CD4-positive, alpha-beta T cell treated with Interleukin-4 for 1 hour (primary cell): ENCODE results near the gene STK16.
A peak's percentile ranks its signal among the peaks of the same experiment; 100 is the strongest.
"Not testable (repeated sequence)": the region's sequence is repeated elsewhere in the genome, so short reads cannot be mapped to it uniquely, and the experiment has no call there.

Source experiments
- DNase-seq, 2 donors: peaks; one replicate each; pipeline ENCODE4 v3.0.0-alpha.2; 2020 to 2022

Gene STK16

DNA sequence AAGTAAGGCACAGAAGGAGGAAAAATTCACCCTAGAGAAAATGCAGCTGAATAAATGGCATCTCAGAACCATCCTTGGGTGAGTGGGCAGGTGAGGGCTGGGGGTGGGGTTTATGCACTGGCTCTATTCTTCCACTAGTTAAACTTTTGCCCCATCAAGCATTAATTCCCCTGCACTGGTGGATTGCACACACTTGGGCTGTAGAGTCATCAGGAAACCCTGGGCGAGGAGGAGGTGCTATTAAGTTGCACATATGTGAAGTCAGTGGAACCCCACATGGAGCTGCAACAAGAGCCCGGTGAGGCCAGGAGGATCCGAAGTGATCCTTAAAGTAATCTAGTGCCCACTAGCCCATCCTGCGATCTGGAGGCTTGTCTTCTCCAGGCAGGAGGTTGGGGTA lies 27.1 kb downstream of the STK16 start:
- DNase-seq = no peak

DNA sequence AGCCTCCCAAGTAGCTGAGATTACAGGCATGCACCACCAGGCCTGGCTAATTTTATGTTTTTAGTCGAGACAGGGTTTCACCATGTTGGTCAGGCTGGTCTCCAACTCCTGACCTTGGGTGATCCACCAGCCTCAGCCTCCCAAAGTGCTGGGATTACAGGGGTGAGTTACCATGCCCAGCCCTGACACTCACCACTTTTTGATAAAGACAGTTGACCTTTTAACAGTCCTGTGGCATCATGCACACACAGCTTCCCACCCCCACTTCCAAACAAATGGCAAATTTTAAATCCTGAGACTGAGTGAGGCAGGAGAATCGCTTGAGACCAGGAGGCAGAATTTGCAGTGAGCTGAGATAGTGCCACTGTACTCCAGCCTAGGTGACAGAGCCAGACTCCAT lies 27.7 kb downstream of the STK16 start:
- DNase-seq = no peak

DNA sequence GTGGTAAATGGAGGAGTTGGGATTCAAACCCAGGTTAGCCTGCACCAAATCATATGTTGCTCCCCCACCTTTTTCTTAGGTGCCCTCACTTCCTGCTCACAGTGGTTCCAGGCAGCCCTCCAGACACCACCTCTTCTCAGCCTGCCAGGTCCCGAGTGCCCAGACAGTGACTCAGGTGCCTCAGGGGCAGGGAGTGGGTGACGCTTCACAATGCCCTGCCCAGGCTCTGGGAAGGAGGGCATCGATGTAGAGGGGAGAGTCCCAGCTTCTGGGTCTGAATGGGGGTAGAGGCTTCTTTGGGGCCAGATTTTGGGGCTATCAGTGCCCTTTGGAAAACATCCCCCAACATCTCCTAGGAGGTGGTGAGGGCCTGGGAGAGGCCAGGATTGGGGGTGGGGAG lies 28.7 kb downstream of the STK16 start:
- no peak for DNase-seq

- DNase-seq = no peak
These were observed 29.2 kb downstream of the STK16 start for GRCh38 chr2:219274361-219274921.

DNA sequence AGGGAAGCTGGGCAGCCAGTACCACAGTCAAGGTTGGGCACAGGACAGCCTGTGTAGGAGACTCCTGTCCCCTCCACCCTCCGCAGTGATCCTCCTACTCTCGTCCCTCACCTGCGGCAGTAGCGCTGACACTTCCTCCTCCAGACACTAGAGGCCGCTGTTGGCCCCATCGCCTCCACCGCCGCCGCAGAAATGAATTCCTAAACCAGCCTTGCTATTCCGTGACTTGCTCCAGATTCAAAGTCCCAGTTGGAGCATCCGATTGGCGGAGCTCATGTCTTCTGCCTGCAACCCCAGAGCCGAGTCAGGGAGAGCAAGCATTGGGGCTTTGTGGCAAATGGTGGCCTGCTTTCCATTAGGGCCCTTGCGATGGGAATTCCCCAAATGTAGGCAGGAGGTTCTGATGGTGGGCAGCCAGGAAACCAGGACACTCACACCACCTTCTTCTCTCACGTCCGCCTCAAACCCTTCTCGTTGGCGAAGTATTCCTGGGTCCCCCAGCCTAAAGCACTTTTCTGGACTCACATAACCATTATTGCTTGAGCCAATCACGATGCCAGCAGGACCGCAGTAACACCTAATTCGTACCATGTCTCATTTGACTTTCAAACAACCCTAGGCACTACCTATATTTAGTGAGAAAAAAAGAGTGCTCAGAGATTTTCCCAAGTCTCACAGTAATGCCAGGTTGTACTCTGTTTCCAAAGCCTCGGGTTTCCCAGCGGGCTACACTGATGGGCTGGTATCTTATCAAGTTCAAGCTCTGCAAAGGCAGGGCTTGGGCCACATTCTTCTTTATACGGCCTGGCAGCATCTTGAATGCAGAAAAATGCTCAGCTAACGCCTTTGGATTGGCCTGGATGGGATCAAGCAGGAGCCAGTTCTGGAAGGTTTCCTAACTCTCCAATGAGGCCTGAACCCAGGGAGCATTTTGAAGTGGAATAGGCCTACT lies 32.7 kb downstream of the STK16 start:
- peak; percentile 80 to 81 for DNase-seq

GRCh38 chr2:219278655-219279150 lies 33.4 kb downstream of the STK16 start:
- no peak for DNase-seq

DNA sequence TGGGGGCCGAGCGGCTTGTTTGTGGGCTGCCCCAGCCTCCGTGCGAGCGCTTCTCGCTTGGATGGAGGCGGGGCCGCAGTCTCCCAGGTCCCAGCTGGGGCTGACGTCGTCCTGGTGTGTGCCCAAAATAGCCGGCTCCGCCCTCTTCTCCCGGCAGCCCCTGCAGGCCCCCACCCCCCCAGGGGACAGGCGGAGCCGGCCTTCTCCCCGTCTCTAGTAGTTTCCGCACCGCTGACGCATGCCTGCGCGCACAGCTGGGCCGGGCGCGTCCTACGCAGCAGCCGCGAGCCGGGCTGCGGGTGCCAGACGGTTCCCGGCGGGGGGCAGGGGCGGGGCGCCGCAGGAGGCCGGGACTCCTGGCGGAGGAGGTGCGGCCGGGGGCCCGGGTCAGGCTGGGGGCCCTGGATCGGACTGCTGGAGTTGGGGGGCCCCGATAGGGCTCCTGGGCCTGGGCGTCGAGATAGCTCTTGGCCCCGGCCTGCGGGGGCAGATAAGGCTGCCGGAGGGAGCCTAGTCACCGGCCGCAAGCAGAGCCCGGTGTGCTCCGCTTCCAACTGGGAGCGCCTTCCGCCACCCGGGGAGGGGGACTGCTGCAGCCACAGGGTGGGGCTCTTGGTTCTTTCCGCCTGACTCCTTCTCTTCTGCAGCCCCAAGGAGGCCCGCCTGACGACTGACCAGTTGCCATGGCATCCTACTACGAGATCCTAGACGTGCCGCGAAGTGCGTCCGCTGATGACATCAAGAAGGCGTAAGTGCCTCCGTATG lies 34.1 kb downstream of the STK16 start, which contains the start of gene DNAJB2:
DNAJB2 (plus strand) TSS at position 216 of the 765 bp plus-strand sequence; CDS start at position 684, 468 bp downstream.
- peak; percentile 99 for DNase-seq

GRCh38 chr2:219279916-219280516 lies 34.7 kb downstream of the STK16 start:
- no peak for DNase-seq

GRCh38 chr2:219280651-219281050 lies 35.4 kb downstream of the STK16 start:
- DNase-seq = no peak

- DNase-seq = no peak
These were observed 36.3 kb downstream of the STK16 start for GRCh38 chr2:219281588-219281987.

DNA sequence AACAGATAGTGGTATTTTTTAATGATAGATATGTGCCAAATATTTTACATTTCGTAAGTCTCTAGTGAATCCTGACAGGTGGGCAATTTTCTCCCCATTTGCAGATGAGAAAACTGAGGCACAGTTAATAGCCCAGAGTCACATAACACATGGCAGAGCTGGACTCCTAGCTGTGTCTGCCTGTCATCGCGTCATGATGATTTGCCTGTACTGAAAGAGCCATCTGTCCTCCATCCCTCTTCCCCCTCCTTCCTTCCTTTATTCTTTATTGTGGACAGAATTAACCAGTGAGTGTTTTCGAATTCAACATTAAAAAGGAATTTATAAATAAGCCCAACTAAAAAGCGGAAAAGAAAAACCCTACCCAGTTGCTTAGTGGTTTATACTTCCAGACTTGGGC lies 37.1 kb downstream of the STK16 start:
- no peak for DNase-seq

- no peak for DNase-seq
These were observed 37.8 kb downstream of the STK16 start for GRCh38 chr2:219282943-219283581.

DNA sequence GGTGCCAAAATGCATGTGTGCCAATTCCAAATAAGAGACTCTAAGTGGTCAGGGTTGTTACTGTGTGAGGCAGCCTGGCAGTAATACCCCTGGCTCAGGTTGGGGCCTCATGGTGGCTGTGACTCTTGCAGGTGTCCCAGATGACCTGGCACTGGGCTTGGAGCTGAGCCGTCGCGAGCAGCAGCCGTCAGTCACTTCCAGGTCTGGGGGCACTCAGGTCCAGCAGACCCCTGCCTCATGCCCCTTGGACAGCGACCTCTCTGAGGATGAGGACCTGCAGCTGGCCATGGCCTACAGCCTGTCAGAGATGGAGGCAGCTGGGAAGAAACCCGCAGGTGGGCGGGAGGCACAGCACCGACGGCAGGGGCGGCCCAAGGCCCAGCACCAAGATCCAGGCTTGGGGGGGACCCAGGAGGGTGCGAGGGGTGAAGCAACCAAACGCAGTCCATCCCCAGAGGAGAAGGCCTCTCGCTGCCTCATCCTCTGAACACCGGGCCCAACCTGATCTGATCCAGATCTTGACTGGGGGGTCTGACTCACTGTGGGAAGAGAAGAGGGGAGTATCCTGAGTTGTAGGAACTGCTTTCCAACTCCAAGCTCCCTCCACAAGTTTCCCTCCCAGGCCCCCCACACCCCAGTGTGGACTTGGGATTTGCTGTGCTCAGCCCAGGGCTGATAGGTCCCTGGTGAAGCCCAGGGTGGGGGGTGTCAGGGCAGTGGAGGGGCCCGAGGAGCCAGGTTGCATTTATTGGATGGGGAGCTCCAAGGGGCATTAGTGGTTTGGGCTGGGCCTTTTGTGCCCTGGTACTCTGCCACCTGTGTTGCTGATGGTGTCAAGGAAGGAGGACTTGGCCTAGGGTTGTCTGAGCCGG lies 39.5 kb downstream of the STK16 start:
- DNase-seq = no peak

DNA sequence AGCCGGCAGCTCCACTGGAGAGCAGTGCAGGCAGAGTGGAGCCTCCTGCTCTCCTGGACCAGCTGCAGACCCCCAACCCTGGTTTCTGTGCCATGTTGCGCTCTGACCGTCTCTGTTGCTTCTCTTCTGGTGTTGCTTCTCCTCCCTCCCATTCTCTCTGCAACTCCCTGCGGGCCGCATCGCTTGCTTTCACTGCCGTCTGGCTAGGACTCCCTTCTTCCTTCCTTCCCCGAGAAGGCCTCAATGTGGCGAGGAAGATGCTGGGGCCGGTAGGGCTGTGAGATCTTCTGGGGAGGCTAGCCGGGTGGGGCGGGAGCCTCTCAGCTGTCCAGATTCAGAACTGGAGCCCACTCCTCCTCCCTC lies 40.1 kb downstream of the STK16 start:
- DNase-seq = no peak

DNA sequence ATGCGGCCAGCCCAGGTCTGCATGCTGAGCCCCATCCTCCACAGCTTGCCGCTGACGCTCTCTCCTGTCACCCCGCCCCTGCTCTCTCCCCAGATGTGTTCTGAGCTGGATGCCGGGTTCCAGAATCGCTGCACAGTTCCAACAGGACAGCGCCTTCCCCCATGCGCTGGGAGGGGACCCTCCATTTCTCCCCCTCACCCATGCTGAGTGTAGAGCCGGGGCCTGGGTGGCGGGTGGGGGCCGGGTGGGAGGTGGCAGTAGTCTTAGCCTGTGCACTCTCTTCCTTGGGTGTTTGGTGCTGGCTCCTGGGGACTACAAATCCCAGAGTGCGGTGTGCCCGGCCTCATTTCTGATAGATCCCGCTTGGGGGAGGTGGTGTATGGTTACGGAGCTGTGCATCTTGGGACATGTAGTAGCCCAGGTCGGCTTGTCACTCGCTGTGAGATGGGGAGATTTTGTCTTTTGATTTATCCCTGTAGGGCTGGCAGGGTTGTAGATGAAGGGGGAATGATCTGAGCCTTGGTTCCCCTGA lies 40.7 kb downstream of the STK16 start:
- no peak for DNase-seq

DNA sequence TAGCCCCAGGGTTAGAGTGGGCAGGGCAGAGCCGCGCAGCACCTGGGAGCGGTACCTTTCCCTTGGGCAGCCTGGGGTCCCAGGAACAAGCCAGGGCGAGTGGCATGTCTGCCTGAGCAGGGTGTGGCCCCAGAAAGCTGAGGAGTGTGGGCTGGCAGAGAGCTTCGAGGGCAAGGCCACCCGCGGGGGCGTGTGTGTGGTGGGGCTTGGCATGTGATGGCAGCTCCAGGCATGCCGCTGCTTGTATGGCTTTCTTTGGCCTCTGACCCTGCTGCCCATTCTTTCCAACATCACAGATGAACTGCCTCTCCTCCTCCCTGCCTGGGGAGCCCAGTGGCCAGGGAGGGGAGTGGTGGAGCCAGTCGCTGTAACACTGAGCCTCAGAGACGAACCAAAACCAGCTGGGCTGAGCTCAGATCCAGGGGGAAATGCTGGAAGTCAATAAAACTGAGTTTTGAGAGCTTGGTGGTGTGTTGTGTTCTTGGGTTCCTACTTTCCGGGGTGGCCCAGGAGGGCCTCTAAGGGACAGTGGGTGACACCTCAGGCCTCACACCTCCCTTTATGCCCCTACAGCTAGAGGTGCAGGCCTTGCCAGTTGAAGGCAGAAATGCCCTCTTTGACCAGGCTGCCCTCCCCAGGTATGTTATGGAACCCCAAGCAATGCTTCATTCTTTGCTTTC lies 41.3 kb downstream of the STK16 start:
- DNase-seq = no peak

DNA sequence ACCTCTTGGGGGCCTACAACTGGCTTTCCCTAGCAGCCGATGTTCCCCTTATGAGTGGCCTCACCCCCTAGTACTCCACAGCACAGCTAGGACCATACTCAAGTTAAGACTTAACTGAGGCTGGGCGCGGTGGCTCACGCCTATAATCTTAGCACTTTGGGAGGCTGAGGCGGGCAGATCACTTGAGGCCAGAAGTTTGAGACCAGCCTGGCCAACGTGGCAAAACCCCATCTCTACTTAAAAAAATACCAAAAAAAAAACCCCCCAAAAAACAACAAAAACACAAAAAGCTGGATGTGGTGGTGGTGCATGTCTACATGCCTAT lies 41.8 kb downstream of the STK16 start:
- not testable (repeated sequence) for DNase-seq

DNA sequence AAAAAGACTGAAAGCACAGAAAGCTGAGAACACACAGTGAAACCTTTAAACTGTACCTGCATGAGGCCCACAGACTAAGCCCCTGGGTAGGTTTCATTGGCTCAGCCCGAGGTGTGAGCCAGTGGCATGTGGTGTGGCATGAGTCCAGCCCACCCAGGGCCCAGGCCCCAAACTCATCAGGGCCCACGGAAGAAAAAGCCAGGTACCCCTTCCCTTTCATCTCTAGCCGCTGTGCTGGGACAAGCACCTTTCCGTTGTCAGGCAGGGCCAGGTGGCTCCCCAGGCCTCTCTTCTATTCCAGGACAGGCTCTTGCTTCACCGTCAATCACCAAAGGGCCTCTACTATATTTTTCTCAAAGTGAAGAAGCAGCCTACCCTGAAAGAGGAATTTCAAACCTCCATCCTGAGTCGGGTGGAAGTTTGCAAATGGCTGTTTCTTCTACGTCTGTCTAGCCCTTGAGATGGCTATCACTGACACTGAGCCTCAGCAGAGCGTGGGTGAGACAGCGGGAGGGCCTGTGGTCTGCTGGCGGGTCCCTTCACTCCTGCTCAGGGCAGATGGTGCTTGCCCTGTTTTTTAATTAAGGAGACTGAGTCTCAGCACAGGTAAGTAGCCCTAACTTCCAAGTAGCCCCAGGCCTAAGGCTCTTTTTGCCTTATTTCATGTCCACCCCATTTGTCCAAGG lies 42.4 kb downstream of the STK16 start:
- no peak for DNase-seq

- no peak for DNase-seq
These were observed 43.9 kb downstream of the STK16 start for GRCh38 chr2:219289195-219289536.
